NCI-H524 treated with DMSO at 0.1 percent for 48 hours (cell line): ENCODE data around the gene ST6GALNAC1.
"Not testable (repeated sequence)": the region's sequence is repeated elsewhere in the genome, so short reads cannot be mapped to it uniquely, and the experiment has no call there.

Experiments used
- DNase-seq: peaks from one replicate; lab custom pipeline; 2025; lab: John Stamatoyannopoulos, UW

Gene ST6GALNAC1

DNA sequence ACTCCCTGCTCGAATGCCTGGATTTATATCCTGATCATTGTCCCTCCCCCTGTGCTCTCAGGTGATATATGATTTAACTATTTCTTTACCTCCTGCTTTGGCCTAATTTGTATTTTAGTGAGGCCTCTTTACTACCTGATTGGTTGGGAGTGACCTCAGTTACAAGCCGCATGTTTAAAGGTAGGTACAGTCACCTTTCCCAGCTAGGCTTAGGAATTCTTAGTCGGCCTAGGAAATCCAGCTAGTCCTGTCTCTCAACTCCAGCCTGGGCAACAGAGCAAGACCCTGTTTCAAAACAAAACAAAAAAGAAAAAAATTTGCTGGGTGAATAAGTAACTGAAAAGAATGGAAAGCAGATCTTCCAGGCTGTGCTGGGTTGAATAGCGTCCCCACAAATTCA, 31.1 kb downstream of the ST6GALNAC1 start:
- DNase-seq, result no peak

GRCh38 chr17:76611758-76612157, 31.8 kb downstream of the ST6GALNAC1 start:
- DNase-seq, result no peak

DNA sequence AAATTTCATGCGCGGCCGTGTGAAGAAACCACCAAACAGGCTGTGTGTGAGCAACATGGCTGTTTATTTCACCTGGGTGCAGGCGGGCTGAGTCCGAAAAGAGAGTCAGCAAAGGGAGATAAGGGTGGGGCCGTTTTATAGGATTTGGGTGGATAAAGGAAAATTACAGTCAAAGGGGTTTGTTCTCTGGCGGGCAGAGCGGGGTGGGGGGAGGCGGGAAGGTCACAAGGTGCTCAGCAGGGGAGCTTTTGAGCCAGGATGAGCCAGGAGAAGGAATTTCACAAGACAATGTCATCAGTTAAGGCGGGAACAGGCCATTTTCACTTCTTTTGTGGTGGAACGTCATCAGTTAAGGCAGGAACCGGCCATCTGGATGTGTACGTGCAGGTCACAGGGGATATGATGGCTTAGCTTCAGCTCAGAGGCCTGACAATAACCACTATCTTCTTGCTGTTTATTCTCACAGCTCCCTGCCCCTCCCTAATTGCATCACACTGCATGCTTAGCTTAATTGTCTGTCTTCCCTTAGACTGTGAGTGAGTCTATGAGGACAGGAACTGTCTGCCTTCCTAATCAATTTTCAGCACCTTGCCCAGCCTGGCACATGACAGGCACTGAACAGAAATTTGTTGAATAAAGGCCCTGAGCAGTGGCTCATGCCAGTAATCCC, 32.3 kb downstream of the ST6GALNAC1 start:
- DNase-seq, result not testable (repeated sequence)

DNA sequence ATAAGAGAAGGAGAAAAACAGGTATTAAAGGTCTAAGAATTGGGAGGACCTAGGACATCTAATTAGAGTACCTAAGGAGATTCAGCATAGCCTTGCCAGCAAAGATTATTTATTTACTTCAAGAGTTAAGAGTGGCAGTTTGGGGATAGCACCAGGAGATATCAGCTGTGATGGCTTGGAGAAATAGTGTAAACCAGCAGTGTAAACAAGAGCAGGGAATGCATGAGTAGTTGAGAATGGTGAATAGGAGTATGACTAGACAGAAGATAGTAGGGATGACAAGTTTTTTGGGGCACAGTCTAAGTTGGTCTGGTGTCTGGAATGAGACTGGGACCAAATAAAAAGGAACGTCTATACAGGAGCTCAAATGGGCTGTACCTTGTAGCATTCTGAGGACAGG, 36.9 kb downstream of the ST6GALNAC1 start:
- not testable (repeated sequence) for DNase-seq

- DNase-seq, result no peak
These were observed 42.5 kb downstream of the ST6GALNAC1 start for GRCh38 chr17:76601065-76601464.

DNA sequence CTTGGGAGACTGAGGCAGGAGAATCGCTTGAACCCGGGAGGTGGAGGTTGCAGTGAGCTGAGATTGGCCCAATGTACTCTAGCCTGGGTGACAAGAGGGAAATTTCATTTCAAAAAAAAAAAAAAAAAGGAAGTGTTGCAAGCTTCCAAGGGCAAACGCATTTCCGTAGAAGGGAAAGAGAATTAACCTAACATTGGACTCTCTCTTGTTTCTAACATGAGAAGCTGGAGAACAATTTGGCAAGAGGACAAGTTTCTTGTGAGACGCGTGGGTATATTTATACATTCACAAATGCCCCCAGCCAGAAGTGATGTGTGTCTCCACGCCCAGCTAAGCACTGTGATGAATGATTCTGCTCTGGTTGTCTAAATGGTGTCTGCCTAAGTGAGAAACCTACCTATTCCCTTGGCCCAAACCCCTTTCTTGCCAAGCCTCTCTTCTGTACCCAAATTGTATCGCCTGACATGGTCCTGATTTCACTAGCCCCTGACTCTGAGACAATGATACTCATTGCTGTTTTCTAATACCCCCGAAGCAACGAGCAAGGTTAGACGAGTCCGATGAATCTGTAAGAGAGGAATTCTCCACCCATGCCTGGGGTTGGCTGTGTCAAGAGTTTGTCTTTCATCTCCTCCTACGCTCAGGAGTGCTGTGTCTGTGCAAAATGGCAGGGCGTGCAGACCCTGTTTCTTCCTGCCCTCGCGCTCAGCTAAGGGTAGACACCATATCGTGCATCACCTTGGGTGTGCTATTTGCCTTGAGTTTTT, 43.7 kb downstream of the ST6GALNAC1 start:
- DNase-seq, result no peak

- no peak for DNase-seq
These were observed 45.5 kb downstream of the ST6GALNAC1 start for GRCh38 chr17:76598004-76598439.

GRCh38 chr17:76597156-76598003, 46.2 kb downstream of the ST6GALNAC1 start:
- DNase-seq, result no peak

- no peak for DNase-seq
These were observed 48.9 kb downstream of the ST6GALNAC1 start for GRCh38 chr17:76594690-76595089.

DNA sequence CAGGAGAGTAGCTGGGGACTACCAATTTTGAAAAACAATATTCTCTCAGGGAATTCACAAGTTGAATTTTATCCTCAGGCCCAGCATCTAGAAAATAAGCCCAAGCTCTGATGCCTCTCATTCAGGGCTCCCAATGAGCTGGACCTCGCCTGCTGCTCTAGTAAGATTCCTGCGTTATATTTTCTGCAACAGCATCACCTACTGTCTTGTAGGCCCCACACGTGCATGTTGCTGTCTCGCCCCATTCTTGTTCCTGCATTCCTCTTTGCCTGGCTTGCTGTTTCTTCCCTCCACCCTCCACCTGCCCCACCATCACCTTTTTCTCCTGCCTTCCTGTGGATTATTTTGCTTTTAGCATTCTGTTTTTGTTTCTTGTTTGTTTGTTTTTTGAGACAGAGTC, 49.6 kb downstream of the ST6GALNAC1 start:
- DNase-seq, result no peak

DNA sequence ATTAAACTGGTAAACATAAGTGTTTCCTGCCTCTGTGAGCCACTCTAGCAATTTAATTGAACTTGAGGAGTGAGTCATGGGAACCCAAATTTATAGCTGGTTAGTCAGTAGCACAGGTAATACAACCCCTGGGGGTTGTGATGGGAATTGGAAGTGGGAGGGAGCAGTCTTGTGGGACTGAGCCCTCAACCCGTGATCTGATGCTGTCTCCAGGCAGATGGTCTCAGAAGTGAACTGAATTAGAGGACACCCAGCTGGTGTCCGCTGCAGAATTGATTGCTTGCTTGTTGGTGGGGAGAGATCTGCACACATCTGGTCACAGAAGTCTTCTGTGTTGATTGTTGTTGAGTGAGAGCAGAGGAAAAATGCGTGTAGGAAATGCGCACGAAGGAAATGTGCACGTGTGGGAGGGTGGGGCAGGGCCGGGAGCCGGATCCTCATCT, 50.2 kb downstream of the ST6GALNAC1 start:
- peak; percentile 92 for DNase-seq

DNA sequence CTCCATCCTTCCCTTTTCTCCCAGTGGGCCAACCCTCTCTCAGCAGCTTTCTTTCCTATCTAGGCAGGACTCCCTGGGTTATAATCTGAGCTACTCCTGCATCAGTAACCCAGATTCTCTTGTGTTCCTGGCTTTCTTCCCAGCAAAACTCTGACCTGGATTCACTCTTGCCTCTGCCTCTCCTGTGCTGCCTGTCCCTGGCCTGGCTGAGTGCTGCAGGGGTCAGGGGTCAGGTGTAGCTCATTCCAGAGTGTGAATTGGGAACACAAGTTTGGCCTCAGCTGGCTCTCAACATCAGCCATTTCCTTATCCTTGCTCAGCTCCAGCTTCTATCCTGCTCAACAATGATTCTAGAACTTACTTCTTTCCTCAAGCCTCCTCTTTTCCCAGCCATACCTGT, 55.4 kb downstream of the ST6GALNAC1 start:
- no peak for DNase-seq

DNA sequence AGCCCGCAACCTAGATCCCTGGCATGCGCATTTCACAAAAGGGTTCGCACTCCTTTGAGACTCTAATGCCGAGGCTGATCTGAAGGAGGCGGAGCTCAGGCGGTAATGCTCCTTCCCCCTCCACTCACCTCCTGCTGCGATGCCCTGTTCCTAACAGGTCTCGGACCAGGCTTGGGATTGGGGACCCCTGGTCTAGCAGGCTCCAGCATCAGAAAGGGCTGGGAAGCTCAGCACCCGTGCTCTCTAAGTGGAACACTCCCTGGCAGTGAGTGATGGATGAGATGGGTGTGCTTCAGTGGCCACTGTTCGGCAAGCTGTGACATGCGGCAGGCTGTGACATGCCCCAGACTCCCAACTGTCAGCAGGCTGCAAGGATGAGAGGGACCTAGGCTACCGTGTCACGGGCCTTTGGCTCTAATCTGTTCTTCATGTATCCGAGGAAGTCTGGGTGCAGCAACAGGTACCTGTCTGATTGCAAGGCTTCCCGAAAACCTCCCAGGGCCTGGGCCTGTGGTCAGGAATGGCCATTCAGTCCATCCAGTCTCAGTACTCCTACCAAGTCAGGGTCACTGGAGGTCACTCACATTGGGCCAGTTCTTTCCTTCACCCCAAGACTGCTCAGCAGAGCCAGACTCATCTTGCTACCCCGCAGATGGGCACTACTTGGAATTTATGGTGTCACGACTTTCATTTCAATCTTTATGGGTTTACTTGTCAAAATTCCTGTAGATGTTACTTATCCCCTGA, 56.6 kb downstream of the ST6GALNAC1 start:
- peak; percentile 96 for DNase-seq

DNA sequence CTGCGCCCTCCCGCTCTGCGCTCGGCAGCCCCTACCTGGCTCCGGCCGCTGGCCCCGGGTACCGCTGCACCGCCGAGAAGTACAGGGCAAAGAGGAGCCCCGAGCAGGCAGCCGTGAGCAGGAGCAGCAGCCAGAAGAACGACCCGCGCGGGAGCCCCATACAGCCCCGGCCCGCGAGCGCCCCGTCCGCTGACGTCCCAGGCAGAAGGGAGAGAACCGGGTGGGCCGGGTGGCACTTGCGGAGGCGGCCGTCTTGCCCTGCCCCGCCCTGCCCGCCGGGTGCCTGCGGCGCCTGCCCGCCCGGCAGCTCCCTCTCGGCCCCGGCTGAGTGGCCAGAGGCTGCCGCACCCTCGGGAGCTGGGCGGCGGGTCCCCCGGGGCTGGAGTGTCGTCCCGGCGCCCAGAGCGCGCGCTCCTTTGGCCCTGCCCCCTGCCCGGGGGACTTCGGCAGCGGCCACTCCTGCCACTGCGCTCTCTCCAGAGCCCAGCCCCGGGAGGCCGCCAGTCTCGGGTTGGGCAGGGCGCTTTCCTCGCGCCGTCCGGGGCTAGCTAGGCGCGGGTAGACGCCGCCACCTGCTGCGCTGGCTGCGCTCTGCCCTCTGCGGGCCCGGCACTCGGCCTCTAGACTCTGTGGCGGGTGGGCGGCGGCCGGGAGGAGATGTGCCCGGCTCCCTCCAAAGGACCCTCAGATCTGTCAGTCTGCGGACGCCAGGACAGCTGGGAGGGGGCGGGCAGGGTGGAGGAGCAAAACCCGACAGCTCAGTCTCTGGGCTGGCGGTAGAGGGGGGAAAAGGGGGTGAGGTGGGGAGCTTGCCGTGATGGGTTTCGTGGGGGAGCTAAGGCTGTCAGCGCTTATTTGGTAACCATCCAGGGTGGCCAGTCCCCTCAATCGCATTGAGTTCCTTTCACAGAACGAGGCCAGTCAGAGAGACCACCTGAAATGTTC, 57.6 kb downstream of the ST6GALNAC1 start, which contains the start of gene ST6GALNAC2:
TSS of gene ST6GALNAC2 (minus strand) at position 212 of the 945 bp plus-strand sequence. CDS start at position 160, 52 bp downstream.
- no peak for DNase-seq

DNA sequence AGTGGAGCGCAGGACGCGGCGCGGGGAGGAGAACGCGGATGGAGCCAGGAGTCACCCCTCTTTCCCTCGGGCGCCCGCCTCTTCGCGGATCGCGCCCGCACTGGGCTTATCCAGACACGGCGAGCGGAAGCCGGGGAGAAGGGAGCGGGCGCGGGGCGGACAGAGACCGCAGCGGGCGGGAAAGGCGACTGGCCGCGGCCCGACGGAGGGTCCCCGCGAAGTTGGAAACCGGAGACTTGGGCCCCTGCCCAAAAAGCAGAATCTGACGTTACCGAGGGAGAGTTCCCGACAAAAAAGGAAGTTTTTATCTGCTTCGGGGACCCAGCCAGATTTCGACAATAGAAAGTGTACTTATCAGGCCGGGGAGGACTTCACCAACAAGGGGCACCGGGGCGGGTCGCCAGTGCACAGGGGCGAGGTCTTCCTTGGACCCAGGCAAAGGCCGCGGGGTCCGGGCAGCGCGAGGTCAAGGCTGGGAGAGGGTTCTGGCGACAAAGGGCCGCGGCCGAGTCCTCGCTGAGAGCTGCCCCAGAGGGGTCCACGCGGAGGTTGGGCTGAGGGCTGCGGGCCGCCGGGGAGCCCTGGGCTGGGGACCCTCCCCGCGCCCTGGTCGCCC, 58.4 kb downstream of the ST6GALNAC1 start:
- DNase-seq, result no peak

- DNase-seq, result no peak
These were observed 59.0 kb downstream of the ST6GALNAC1 start for GRCh38 chr17:76584427-76585032.

DNA sequence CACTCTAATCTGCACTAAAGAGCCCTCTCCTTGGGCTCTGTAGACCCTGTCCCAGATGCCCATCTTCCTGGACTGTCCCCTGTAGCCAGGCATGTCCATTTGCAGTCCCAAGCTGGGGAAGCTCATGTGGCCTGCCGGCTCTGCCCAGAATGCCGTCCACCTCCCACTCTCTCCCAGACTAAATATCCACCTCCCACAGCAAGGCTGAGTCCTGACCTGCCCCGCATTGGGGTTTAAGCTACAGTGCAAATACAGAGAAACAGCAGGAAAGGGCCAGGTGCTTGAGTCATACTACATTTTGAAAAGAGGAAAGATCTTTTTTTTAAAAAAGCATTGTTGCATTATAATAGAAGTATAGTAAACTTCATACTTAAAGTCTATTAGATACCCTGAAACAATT, 60.9 kb downstream of the ST6GALNAC1 start:
- DNase-seq, result no peak

DNA sequence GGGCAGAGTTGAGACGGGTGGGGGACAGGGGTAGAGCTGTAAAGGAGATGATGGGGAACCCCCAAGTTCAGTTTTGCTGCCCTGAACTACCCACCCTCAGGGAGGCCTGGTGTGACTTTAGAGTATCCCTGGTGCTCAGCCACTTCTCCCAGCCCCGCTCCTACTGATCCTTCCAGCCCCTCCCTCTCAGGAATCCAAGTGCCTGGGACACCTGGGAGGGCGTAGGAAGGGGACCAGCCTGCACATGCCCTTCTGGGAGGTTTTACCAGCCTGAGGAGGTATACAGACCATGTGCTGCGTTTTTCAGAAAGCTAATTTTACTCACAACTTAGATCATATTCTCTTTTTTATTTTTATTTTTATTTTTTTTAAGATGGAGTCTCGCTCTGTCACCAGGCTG, 62.0 kb downstream of the ST6GALNAC1 start:
- no peak for DNase-seq

GRCh38 chr17:76579281-76579680, 64.3 kb downstream of the ST6GALNAC1 start:
- DNase-seq, result no peak

- no peak for DNase-seq
These were observed 65.2 kb downstream of the ST6GALNAC1 start for GRCh38 chr17:76578376-76578775.
